Activated B cell treated with CpG ODN at 0.5 μM for 24 hours (primary cell): ENCODE data around the gene JMJD1C. TPM values are rescaled to one million over a fixed set of nuclear protein-coding genes. Genes with fewer than 3 reads are reported as not detected.
"Not testable (repeated sequence)": the region's sequence is repeated elsewhere in the genome, so short reads cannot be mapped to it uniquely, and the experiment has no call there.

Experiments
- ATAC-seq: fragments of 200-7000 bp; cut with Tn5 transposase; one replicate; pipeline ENCODE4 v1.10.0; 2021; ENCODE audit warnings: low read depth, mild to moderate bottlenecking, moderate library complexity
- CTCF ChIA-PET: fragments of 350-600 bp; sonication (Branson Sonifier 250); formaldehyde crosslinking; loops from one replicate; lab custom pipeline; 2021; ENCODE audit warnings: antibody characterized with exemption; lab: Charles Lee
- POLR2A ChIA-PET: fragments of 350-600 bp; sonication (Branson Sonifier 250); formaldehyde crosslinking; loops from one replicate; lab custom pipeline; 2021; ENCODE audit warnings: antibody characterized with exemption; lab: Charles Lee
- DNase-seq: peaks from one replicate; pipeline ENCODE4 v3.0.0; 2022
- H3K27ac Mint-ChIP-seq: one replicate; pipeline ENCODE4 v1.8.0; 2020; ENCODE audit warnings: mixed read lengths
- H3K27me3 Mint-ChIP-seq: one replicate; pipeline ENCODE4 v1.8.0; 2021; ENCODE audit warnings: mixed read lengths
- H3K36me3 Mint-ChIP-seq: one replicate; pipeline ENCODE4 v1.8.0; 2021; ENCODE audit warnings: low read depth, mixed read lengths
- H3K4me1 Mint-ChIP-seq: one replicate; pipeline ENCODE4 v1.8.0; 2021; ENCODE audit warnings: mixed read lengths
- H3K4me3 Mint-ChIP-seq: one replicate; pipeline ENCODE4 v1.8.0; 2020; ENCODE audit warnings: mild to moderate bottlenecking, mixed read lengths
- H3K9me3 Mint-ChIP-seq: one replicate; pipeline ENCODE4 v1.8.0; 2020; ENCODE audit warnings: mixed read lengths
- CTCF ChIP-seq: fragments of 200-600 bp; IDR thresholded peaks from one replicate; pipeline ENCODE4 v1.8.0; 2022; ENCODE audit warnings: antibody characterized with exemption, mild to moderate bottlenecking
- intact Hi-C: fragments of 100-400 bp; cut with micrococcal nuclease; formaldehyde crosslinking; loops from one replicate; pipeline ENCODE4 v1.15.1; 2024
- total RNA-seq: library from RNA; stranded (reverse); gene quantifications from 2 replicates; pipeline ENCODE4 v1.2.3, GENCODE V29; 2022

Gene JMJD1C
- total RNA-seq, 1 donor from 2014 or later: 176 TPM

GRCh38 chr10:63504145-63504881 is 38.5 kb upstream of the JMJD1C start:
- POLR2A ChIA-PET: no interaction called here
- Mint-ChIP-seq H3K27me3 (no peaks in the 10 kb centered on the region), H3K9me3 (no peaks in the 10 kb centered on the region), H3K36me3 (peaks cover 13% of the 10 kb centered on the region), H3K4me1 (peaks cover 21% of the 10 kb centered on the region), H3K4me3 (no peak overlapping the region), H3K27ac (no peak overlapping the region)
- ATAC-seq (no peak), DNase-seq (no peak)
- CTCF ChIA-PET: interaction anchor here (1.2 kb wide), 1 partner anchor 125 kb away, joined by 4 read pairs; no protein-coding TSS in a partner anchor
- no peak for TF ChIP-seq CTCF
- intact Hi-C loops: no loop called here

- Mint-ChIP-seq H3K4me1 (peaks cover 24% of the 10 kb centered on the region), H3K4me3 (no peak overlapping the region), H3K27ac (no peak overlapping the region), H3K27me3 (no peaks in the 10 kb centered on the region), H3K36me3 (peaks cover 13% of the 10 kb centered on the region), H3K9me3 (no peaks in the 10 kb centered on the region)
- ChIA-PET POLR2A (no interaction called here), CTCF (no interaction called here)
- no peak for TF ChIP-seq CTCF
- ATAC-seq: no peak
- intact Hi-C loops: no loop called here
- DNase-seq: no peak
These were observed 37.6 kb upstream of the JMJD1C start for GRCh38 chr10:63503395-63503794.

GRCh38 chr10:63502832-63503231 is 37.1 kb upstream of the JMJD1C start:
- DNase-seq: no peak
- no peak for TF ChIP-seq CTCF
- intact Hi-C loops: no loop called here
- Mint-ChIP-seq H3K36me3 (peaks cover 10% of the 10 kb centered on the region), H3K27me3 (no peaks in the 10 kb centered on the region), H3K4me3 (no peak overlapping the region), H3K9me3 (no peaks in the 10 kb centered on the region), H3K4me1 (peaks cover 22% of the 10 kb centered on the region), H3K27ac (no peak overlapping the region)
- ATAC-seq: no peak
- ChIA-PET CTCF (no interaction called here), POLR2A (no interaction called here)

GRCh38 chr10:63501954-63502353 is 36.2 kb upstream of the JMJD1C start:
- peaks cover 31% of the 10 kb centered on the region for H3K4me1 Mint-ChIP-seq
- intact Hi-C loops: no loop called here
- no peaks in the 10 kb centered on the region for H3K27me3 Mint-ChIP-seq
- no peak overlapping the region for H3K4me3 Mint-ChIP-seq
- no peaks in the 10 kb centered on the region for H3K9me3 Mint-ChIP-seq
- H3K27ac Mint-ChIP-seq: no peak overlapping the region
- ATAC-seq (no peak), DNase-seq (no peak)
- CTCF ChIA-PET: no interaction called here
- TF ChIP-seq CTCF: no peak
- POLR2A ChIA-PET: no interaction called here
- peaks cover 7% of the 10 kb centered on the region for H3K36me3 Mint-ChIP-seq

DNA sequence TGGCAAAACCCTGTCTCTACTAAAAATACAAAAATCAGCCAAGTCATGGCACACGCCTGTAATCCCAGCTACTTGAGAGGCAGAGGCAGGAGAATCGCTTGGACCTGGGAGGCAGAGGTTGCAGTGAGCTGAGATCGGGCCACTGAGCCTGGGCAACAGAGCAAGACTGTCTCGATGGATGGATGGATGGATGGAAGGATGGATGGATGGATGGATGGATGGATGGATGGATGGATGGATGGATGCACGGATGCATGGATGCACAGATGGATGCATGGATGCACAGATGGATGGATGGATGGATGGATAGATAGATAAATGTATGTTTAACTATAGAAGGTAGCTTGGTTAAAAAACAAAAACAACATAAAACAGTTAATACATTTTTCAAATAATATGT is 34.8 kb upstream of the JMJD1C start:
- intact Hi-C loops, CTCF ChIA-PET, H3K4me3 Mint-ChIP-seq, H3K27ac Mint-ChIP-seq, DNase-seq, H3K9me3 Mint-ChIP-seq, H3K27me3 Mint-ChIP-seq, ATAC-seq: not testable (repeated sequence)
- POLR2A ChIA-PET: interaction anchor here (0.7 kb wide), 1 partner anchor 16 kb away, joined by 3 read pairs; no protein-coding TSS in a partner anchor
- H3K36me3 Mint-ChIP-seq: peaks cover 11% of the 10 kb centered on the region
- peaks cover 31% of the 10 kb centered on the region for H3K4me1 Mint-ChIP-seq
